Naive thymus-derived CD4-positive, alpha-beta T cell (primary cell): ENCODE results near the gene ABI2. TPM values are rescaled to one million over a fixed set of nuclear protein-coding genes. Genes with fewer than 3 reads are reported as not detected.

Source experiments
- ATAC-seq: fragments of 150-1000 bp; cut with Tn5 transposase; 2 replicates; pipeline ENCODE4 v1.10.0; 2021; ENCODE audit warnings: mild to moderate bottlenecking, moderate library complexity
- CTCF ChIA-PET: fragments of 350-600 bp; sonication (Branson Sonifier 250); formaldehyde crosslinking; loops from one replicate; lab custom pipeline; 2021; ENCODE audit warnings: antibody characterized with exemption; lab: Charles Lee
- POLR2A ChIA-PET: fragments of 350-600 bp; sonication (Branson Sonifier 250); formaldehyde crosslinking; loops from one replicate; lab custom pipeline; 2021; ENCODE audit warnings: antibody characterized with exemption, inconsistent platforms; lab: Charles Lee
- DNase-seq, 9 donors: peaks; one replicate each; pipeline versions ENCODE4 v3.0.0 to v3.0.0-alpha.2; 2020 to 2022; ENCODE audit warnings: mixed read lengths in 1 of 9
- H3K27ac ChIP-seq: one replicate; pipeline ENCODE4 v1.7.0; 2013; ENCODE audit warnings: mild to moderate bottlenecking, low read depth, low read length, moderate library complexity
- H3K27me3 ChIP-seq, 2 donors: one replicate each; pipeline ENCODE4 v1.7.0; 2013; ENCODE audit warnings: low read length in 2 of 2, mild to moderate bottlenecking in 2 of 2, moderate library complexity in 2 of 2; ENCODE audit not compliant: control insufficient read depth in 2 of 2, insufficient read depth in 2 of 2
- H3K36me3 ChIP-seq, 3 experiments: 1 replicate in 2 of 3; 2 replicates in 1 of 3; pipeline ENCODE4 v1.7.0; 2013; ENCODE audit warnings: low read length in 3 of 3, mild to moderate bottlenecking in 3 of 3, moderate library complexity in 1 of 3; ENCODE audit not compliant: insufficient read depth in 3 of 3, control insufficient read depth in 2 of 3
- H3K4me1 ChIP-seq, 2 donors: one replicate each; pipeline ENCODE4 v1.7.0; 2013; ENCODE audit warnings: low read length in 2 of 2, mild to moderate bottlenecking in 2 of 2, moderate library complexity in 1 of 2; ENCODE audit not compliant: control insufficient read depth in 2 of 2, insufficient read depth in 2 of 2
- H3K4me3 ChIP-seq: 2 replicates; pipeline ENCODE4 v1.7.0; 2013; ENCODE audit warnings: mild to moderate bottlenecking, low read length
- H3K9me3 ChIP-seq, 3 experiments: 1 replicate in 2 of 3; 2 replicates in 1 of 3; pipeline ENCODE4 v1.7.0; 2013; ENCODE audit warnings: low read length in 3 of 3; ENCODE audit not compliant: control insufficient read depth in 2 of 3
- H3K27ac Mint-ChIP-seq, 9 donors: one replicate each; pipeline ENCODE4 v1.8.0; 2020 to 2022; ENCODE audit warnings: mixed read lengths in 9 of 9, mild to moderate bottlenecking in 8 of 9, moderate library complexity in 5 of 9, inconsistent platforms in 2 of 9
- H3K27me3 Mint-ChIP-seq, 5 donors: one replicate each; pipeline ENCODE4 v1.8.0; 2021 to 2022; ENCODE audit warnings: mixed read lengths in 5 of 5, mild to moderate bottlenecking in 1 of 5
- H3K36me3 Mint-ChIP-seq, 5 donors: one replicate each; pipeline ENCODE4 v1.8.0; 2020 to 2022; ENCODE audit warnings: mixed read lengths in 5 of 5, mild to moderate bottlenecking in 3 of 5, inconsistent platforms in 1 of 5
- H3K4me1 Mint-ChIP-seq, 7 donors: one replicate each; pipeline ENCODE4 v1.8.0; 2020 to 2022; ENCODE audit warnings: mixed read lengths in 7 of 7, mild to moderate bottlenecking in 3 of 7, inconsistent platforms in 1 of 7
- H3K4me3 Mint-ChIP-seq, 10 donors: one replicate each; pipeline ENCODE4 v1.8.0; 2020 to 2022; ENCODE audit warnings: mild to moderate bottlenecking in 10 of 10, mixed read lengths in 10 of 10, moderate library complexity in 6 of 10, inconsistent platforms in 2 of 10
- H3K9me3 Mint-ChIP-seq, 11 donors: one replicate each; pipeline ENCODE4 v1.8.0; 2020 to 2022; ENCODE audit warnings: mixed read lengths in 11 of 11, mild to moderate bottlenecking in 4 of 11, inconsistent platforms in 1 of 11, moderate library complexity in 1 of 11
- intact Hi-C, 2 donors: fragments of 100-400 bp; cut with micrococcal nuclease; formaldehyde crosslinking; loops; one replicate each; pipeline ENCODE4 v1.15.1; 2023
- polyA plus RNA-seq, 2 donors: library from polyadenylated mRNA; unstranded; fragments of 300-500 nt; fragmentation: Illumina TruSeq; gene quantifications; one replicate each; pipeline ENCODE4 v1.2.3, GENCODE V29; 2021
- total RNA-seq, 6 experiments: library from RNA in 5 of 6; stranded (reverse) in 5 of 6; gene quantifications; 1 replicate in 5 of 6; 2 replicates in 1 of 6; pipeline ENCODE4 v1.2.3 and lab custom pipeline; 2021 to 2026

ABI2 gene
- total and polyA plus RNA-seq, 7 experiments from 2014 or later: 18.7 to 41.5 (median 28.2) TPM

- Histone ChIP-seq H3K27ac (no peak overlapping the region), H3K4me1 (no peaks in the 10 kb centered on the region), H3K9me3 (no peaks in the 10 kb centered on the region), H3K36me3 (no peaks in the 10 kb centered on the region), H3K4me3 (no peak overlapping the region), H3K27me3 (no peaks in the 10 kb centered on the region)
- Mint-ChIP-seq H3K9me3 (no peaks in the 10 kb centered on the region), H3K4me1 (peaks cover 0 to 11% (median 0%) of the 10 kb centered on the region in 7 donors), H3K27ac (peak overlapping the region in 3 of 9 donors; percentile 52 to 76 (median 69)), H3K27me3 (no peaks in the 10 kb centered on the region), H3K36me3 (peaks cover 0 to 22% (median 4%) of the 10 kb centered on the region in 5 donors), H3K4me3 (no peak overlapping the region)
- intact Hi-C loops: no loop called here
- DNase-seq (no peak), ATAC-seq (no peak)
- ChIA-PET CTCF (no interaction called here), POLR2A (no interaction called here)
These were observed 113.3 kb downstream of the ABI2 start for GRCh38 chr2:203441463-203441862.

- no peak overlapping the region for H3K27ac Mint-ChIP-seq
- CTCF ChIA-PET: no interaction called here
These were observed 114.3 kb downstream of the ABI2 start for GRCh38 chr2:203442463-203442862.

GRCh38 chr2:203444738-203445137 is 116.5 kb downstream of the ABI2 start:
- intact Hi-C loops: no loop called here
- H3K36me3 Mint-ChIP-seq: peaks cover 0 to 14% (median 4%) of the 10 kb centered on the region in 5 donors
- Histone ChIP-seq H3K4me3 (no peak overlapping the region), H3K27ac (no peak overlapping the region), H3K4me1 (no peaks in the 10 kb centered on the region), H3K9me3 (no peaks in the 10 kb centered on the region), H3K27me3 (no peaks in the 10 kb centered on the region), H3K36me3 (no peaks in the 10 kb centered on the region)
- ChIA-PET CTCF (no interaction called here), POLR2A (no interaction called here)
- no peak overlapping the region for H3K27ac Mint-ChIP-seq
- DNase-seq (no peak), ATAC-seq (no peak)
- no peaks in the 10 kb centered on the region for H3K9me3 Mint-ChIP-seq
- H3K4me3 Mint-ChIP-seq: no peak overlapping the region
- no peaks in the 10 kb centered on the region for H3K27me3 Mint-ChIP-seq
- H3K4me1 Mint-ChIP-seq: peaks cover 0 to 15% (median 0%) of the 10 kb centered on the region in 7 donors

More at GRCh38 chr2:203442463-203442862, 114.3 kb downstream of the ABI2 start:
- H3K4me3 Mint-ChIP-seq: no peak overlapping the region
- no peaks in the 10 kb centered on the region for H3K9me3 ChIP-seq
- no peak overlapping the region for H3K27ac ChIP-seq
- no peaks in the 10 kb centered on the region for H3K36me3 ChIP-seq
- intact Hi-C loops: no loop called here
- H3K9me3 Mint-ChIP-seq: no peaks in the 10 kb centered on the region
- no peak overlapping the region for H3K4me3 ChIP-seq
- no peaks in the 10 kb centered on the region for H3K27me3 ChIP-seq
- POLR2A ChIA-PET: no interaction called here
- H3K4me1 Mint-ChIP-seq: peaks cover 0 to 11% (median 0%) of the 10 kb centered on the region in 7 donors
- no peaks in the 10 kb centered on the region for H3K27me3 Mint-ChIP-seq
- DNase-seq (no peak), ATAC-seq (no peak)
- no peaks in the 10 kb centered on the region for H3K4me1 ChIP-seq
- H3K36me3 Mint-ChIP-seq: peaks cover 0 to 22% (median 4%) of the 10 kb centered on the region in 5 donors

GRCh38 chr2:203446071-203446481 is 117.9 kb downstream of the ABI2 start:
- no peak overlapping the region for H3K27ac ChIP-seq
- H3K4me3 ChIP-seq: no peak overlapping the region
- POLR2A ChIA-PET: interaction anchor here (0.7 kb wide), 1 partner anchor 94 kb away, joined by 5 read pairs; no protein-coding TSS in a partner anchor
- Mint-ChIP-seq H3K4me1 (peaks cover 0 to 15% (median 0%) of the 10 kb centered on the region in 7 donors), H3K4me3 (no peak overlapping the region), H3K27ac (peak overlapping the region in 1 of 9 donors; percentile 12), H3K27me3 (no peaks in the 10 kb centered on the region), H3K36me3 (peaks cover 0 to 14% (median 4%) of the 10 kb centered on the region in 5 donors), H3K9me3 (no peaks in the 10 kb centered on the region)
- H3K9me3 ChIP-seq: no peaks in the 10 kb centered on the region
- CTCF ChIA-PET: interaction anchor here (0.6 kb wide), 1 partner anchor 1166 kb away, joined by 3 read pairs; no protein-coding TSS in a partner anchor
- DNase-seq (no peak), ATAC-seq (peak; percentile 29)
- intact Hi-C loops: no loop called here
- no peaks in the 10 kb centered on the region for H3K4me1 ChIP-seq
- no peaks in the 10 kb centered on the region for H3K36me3 ChIP-seq
- no peaks in the 10 kb centered on the region for H3K27me3 ChIP-seq

GRCh38 chr2:203446780-203447179 is 118.6 kb downstream of the ABI2 start:
- Histone ChIP-seq H3K4me3 (no peak overlapping the region), H3K4me1 (no peaks in the 10 kb centered on the region), H3K27me3 (no peaks in the 10 kb centered on the region), H3K9me3 (no peaks in the 10 kb centered on the region), H3K27ac (no peak overlapping the region), H3K36me3 (no peaks in the 10 kb centered on the region)
- Mint-ChIP-seq H3K4me1 (peaks cover 0 to 15% (median 0%) of the 10 kb centered on the region in 7 donors), H3K27ac (no peak overlapping the region), H3K27me3 (no peaks in the 10 kb centered on the region), H3K36me3 (peaks cover 0 to 12% (median 0%) of the 10 kb centered on the region in 5 donors), H3K9me3 (no peaks in the 10 kb centered on the region), H3K4me3 (no peak overlapping the region)
- DNase-seq (no peak), ATAC-seq (no peak)
- intact Hi-C loops: no loop called here
- CTCF ChIA-PET: interaction anchor here (0.6 kb wide), 1 partner anchor 1167 kb away, joined by 3 read pairs; no protein-coding TSS in a partner anchor
- POLR2A ChIA-PET: interaction anchor here (0.7 kb wide), 1 partner anchor 93 kb away, joined by 5 read pairs; no protein-coding TSS in a partner anchor

GRCh38 chr2:203450561-203450960 is 122.4 kb downstream of the ABI2 start:
- POLR2A ChIA-PET: no interaction called here
- no peak for DNase-seq
- Histone ChIP-seq H3K27ac (no peak overlapping the region), H3K4me1 (no peaks in the 10 kb centered on the region), H3K27me3 (no peaks in the 10 kb centered on the region), H3K4me3 (no peak overlapping the region), H3K9me3 (no peaks in the 10 kb centered on the region), H3K36me3 (no peaks in the 10 kb centered on the region)
- Mint-ChIP-seq H3K27me3 (no peaks in the 10 kb centered on the region), H3K9me3 (no peaks in the 10 kb centered on the region), H3K4me1 (peaks cover 0 to 11% (median 0%) of the 10 kb centered on the region in 7 donors), H3K27ac (no peak overlapping the region), H3K36me3 (peaks cover 0 to 4% (median 0%) of the 10 kb centered on the region in 5 donors), H3K4me3 (no peak overlapping the region)
- no peak for ATAC-seq
- intact Hi-C loops: loop anchor here in 1 of 2 donors (5.0 kb wide), 2 partner anchors 123 to 618 kb away; partner anchors contain the start of gene ABI2
- CTCF ChIA-PET: no interaction called here

- no peak for DNase-seq
- Histone ChIP-seq H3K27ac (no peak overlapping the region), H3K4me3 (no peak overlapping the region), H3K27me3 (no peaks in the 10 kb centered on the region), H3K9me3 (no peaks in the 10 kb centered on the region), H3K36me3 (no peaks in the 10 kb centered on the region), H3K4me1 (no peaks in the 10 kb centered on the region)
- intact Hi-C loops: loop anchor here in 1 of 2 donors (5.0 kb wide), 2 partner anchors 124 to 619 kb away; partner anchors contain the start of gene ABI2
- H3K4me3 Mint-ChIP-seq: no peak overlapping the region
- POLR2A ChIA-PET: no interaction called here
- no peak for ATAC-seq
- H3K27me3 Mint-ChIP-seq: no peaks in the 10 kb centered on the region
- peaks cover 0 to 4% (median 0%) of the 10 kb centered on the region in 5 donors for H3K36me3 Mint-ChIP-seq
- CTCF ChIA-PET: no interaction called here
- H3K27ac Mint-ChIP-seq: no peak overlapping the region
- H3K4me1 Mint-ChIP-seq: peaks cover 0 to 9% (median 0%) of the 10 kb centered on the region in 7 donors
- no peaks in the 10 kb centered on the region for H3K9me3 Mint-ChIP-seq
These were observed 122.8 kb downstream of the ABI2 start for GRCh38 chr2:203451011-203451410.
